ENCODE data around the gene SRMS.

SRMS gene

DNA sequence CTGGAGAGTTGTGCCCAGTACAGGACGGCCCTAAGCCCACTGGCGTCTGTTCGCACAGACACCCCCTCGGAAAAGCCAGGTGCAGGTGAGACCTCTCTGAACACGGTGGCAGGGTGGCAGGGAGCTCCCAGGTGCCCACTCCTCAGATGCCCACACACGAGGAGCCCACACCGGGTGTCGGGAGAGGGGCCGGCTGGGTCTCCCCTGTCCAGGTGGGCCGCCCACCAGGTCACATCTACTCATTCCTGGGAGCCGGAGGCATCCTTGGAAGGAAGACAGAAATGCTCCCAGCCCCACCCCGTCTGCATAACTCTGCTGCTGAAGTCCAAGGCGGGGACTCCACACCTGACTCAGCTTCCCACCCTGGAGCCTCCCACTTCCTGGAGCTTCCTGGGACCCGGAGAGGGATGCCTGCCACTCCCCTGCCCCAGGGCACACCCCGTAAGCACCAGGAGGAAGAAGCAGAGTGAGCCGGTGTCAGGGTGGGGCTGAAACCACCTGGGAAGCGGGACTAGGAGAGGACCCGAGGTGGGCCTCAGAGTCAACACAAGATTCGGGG lies 2.5 kb downstream of the SRMS start:
- TF ChIP-seq POLR2A (IDR thresholded peaks at IDR 0.05; ENCODE audit: low read length) (no peak), GATA1 (IDR thresholded peaks at IDR 0.05; ENCODE audit: low read depth, low read length) (no peak)
- DNase-seq: no peak

DNA sequence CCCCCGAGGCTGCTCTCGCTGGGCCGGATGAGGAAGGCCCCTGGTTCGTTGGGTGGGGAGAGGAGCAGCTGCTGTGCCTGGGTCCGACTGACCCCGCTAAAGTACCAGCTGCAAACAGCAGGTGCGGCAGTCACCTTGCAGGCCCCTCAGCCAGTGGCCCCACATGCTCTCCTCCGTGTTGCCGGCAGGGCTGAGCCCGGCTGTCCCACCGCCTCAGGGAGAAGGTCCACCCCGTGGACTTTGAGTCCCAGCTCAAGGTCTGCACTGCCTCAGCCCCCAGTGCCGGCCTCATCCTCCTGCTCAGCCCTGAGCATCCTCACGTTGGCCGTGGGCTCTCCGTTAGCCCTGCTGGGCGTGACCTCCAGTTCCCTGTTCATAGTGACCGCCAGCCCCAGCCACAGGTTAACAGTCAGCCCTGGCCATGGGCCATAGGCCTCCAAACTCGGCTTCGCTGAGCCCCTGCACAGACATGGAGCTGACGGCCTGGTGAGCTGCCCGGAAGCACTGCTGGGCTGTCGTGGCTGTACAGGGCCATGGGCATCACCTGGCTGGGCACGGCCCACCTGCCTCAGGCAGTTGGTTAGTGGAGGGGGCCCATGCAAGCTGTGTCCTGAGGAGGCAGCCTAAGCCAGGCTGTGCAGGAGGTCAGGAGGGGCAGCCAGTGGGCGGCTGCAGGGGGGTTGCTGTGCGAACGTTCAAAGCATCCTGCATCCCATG lies 3.1 kb downstream of the SRMS start:
- TF ChIP-seq POLR2A (IDR thresholded peaks at IDR 0.05; ENCODE audit: low read length) (no peak), GATA1 (IDR thresholded peaks at IDR 0.05; ENCODE audit: low read depth, low read length) (no peak)
- DNase-seq: no peak

DNA sequence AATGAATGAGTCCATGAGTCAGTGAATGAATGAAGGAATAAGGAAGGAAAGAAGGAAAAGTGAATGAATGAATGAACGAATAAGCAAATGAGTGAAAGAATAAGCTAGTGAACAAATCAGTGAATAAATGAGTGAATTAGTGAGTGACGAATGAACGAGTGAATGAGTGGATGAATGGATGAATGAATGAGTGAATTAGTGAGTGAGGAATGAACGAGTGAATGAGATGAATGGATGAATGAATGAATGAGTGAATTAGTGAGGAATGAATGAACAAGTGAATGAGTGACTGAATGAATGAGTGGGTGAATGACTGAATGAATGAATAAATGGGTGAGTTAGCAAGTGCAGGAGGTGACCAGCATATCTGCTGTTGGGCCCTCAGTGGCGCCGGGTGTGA lies 3.8 kb downstream of the SRMS start:
- TF ChIP-seq GATA1 (IDR thresholded peaks at IDR 0.05; ENCODE audit: low read depth, low read length): no peak
- DNase-seq: no peak

DNA sequence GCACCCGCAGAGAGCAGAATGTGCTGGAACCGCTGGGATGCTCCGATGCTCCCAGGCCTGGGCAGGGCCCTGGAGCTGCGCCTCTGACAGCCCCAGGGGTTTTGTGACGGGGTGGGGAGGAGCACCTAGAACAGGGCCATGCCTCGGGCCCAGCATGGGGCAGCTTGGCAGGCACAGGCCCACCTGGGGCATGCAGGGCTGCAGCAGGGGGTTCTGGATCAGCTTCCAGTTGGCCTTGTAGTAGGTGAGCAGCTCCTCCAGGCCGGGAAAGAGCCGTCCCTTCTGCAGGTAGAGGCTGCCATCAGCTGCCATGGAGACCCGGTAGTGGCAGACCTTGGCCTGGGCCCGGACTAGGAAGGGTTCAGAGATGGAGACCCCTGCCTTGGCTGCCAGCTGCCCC lies 4.4 kb downstream of the SRMS start:
- TF ChIP-seq GATA1 (IDR thresholded peaks at IDR 0.05; ENCODE audit: low read depth, low read length): no peak
- TF ChIP-seq POLR2A (IDR thresholded peaks at IDR 0.05; ENCODE audit: low read length): no peak
- no peak for DNase-seq

DNA sequence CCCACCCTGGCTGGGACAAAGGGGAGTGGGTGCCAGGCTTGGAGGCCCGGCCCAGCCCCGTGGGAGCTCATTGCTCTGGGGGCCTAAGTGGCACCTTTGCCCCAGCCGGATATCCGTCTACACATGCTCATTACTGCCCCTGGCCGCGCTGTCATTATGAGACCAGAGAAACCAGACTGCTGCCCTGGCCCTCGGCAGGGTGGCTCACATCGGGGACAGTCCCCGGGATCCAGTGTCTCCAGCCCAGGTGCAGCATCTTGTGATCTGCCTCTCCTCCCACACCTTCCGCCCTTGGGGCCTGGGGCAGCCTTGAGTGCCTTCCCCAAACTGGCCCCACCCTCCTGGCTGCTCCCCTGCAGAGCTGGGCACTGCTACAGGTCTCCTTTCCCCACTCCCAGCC lies 4.9 kb downstream of the SRMS start:
- no peak for DNase-seq
- TF ChIP-seq POLR2A (IDR thresholded peaks at IDR 0.05; ENCODE audit: low read length): no peak
- TF ChIP-seq GATA1 (IDR thresholded peaks at IDR 0.05; ENCODE audit: low read depth, low read length): no peak

DNA sequence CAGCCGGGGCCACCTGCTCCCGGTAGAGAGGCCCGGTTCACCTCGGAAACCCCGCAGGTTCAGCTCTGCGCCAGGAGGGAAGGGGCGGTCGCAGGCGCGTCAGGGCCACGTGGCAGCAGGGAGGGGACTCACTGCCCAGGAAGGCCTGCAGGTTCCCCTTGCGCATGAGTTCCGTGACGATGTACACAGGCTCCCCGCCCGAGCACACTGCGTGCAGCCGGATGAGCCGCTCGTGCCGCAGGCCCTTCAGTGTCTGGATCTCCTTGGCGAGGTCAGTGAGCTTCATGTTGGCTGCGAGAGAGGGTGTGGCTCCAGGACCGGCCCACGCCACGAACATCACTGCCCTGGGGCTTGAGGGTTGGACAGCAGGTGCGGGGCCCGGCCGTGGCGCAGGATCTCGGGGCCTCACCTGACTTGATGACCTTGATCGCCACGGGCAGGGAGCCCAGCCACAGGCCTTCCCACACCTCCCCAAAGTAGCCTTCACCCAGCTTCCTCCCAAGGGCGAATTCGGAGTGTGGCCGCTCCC lies 5.5 kb downstream of the SRMS start:
- no peak for DNase-seq

DNA sequence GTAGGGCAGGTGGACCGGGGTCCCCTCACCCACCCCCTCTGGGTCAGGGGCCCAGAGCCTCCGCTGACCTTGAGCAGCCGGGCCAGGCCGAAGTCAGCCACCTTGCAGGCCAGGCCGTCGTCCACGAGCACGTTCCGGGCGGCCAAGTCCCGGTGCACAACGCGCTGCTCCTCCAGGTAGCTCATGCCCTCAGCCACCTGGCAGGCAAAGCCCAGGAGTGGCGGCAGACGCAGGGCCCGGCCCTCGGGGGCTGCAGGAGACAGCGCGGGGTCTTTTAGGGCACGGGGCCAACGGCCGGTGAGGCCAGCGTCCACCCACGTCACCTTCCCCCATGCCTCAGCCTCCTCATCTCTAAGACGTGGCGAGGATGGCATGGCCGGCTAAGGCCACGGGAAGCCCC lies 6.2 kb downstream of the SRMS start:
- no peak for DNase-seq
- TF ChIP-seq GATA1 (IDR thresholded peaks at IDR 0.05; ENCODE audit: low read depth, low read length): no peak

More for the DNA sequence above, 5.5 kb downstream of the SRMS start:
- no peak for TF ChIP-seq POLR2A (IDR thresholded peaks at IDR 0.05; ENCODE audit: low read length)

DNA sequence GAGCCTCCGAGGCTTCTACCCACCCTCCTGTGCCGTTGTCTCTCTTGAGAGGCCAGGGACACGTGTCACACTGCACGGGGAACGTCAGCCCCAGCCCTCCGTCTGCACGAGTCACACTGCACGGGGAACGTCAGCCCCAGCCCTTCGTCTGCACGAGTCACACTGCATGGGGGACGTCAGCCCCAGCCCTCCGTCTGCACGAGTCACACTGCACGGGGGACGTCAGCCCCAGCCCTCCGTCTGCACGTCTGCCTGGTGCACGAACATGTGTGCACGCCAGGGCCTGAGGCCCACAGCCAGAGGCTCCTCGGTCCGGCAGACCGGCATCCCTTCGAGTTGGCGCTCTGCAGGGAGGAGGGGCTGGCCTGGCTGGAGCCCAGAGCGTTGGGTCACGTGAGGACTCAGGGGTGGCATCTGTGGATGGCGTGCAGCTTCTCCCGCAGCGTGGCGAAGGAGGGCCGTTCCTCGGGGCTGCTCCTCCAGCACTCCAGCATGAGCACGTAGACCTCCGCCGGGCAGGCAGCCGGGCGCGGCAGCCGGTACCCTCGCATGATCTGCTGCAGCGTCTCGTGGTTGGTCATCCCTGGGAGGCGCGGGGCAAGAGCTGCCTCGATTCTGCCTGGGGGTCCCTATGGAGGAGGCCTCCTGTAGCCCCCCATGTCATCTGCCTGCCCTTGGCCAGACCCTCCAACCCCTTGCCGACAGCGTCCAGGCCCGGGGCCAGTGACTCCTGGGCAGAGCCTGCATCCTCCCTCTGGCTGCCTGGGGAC lies 6.9 kb downstream of the SRMS start:
- TF ChIP-seq POLR2A (IDR thresholded peaks at IDR 0.05; ENCODE audit: low read length): no peak
- TF ChIP-seq GATA1 (IDR thresholded peaks at IDR 0.05; ENCODE audit: low read depth, low read length): no peak
- no peak for DNase-seq

DNA sequence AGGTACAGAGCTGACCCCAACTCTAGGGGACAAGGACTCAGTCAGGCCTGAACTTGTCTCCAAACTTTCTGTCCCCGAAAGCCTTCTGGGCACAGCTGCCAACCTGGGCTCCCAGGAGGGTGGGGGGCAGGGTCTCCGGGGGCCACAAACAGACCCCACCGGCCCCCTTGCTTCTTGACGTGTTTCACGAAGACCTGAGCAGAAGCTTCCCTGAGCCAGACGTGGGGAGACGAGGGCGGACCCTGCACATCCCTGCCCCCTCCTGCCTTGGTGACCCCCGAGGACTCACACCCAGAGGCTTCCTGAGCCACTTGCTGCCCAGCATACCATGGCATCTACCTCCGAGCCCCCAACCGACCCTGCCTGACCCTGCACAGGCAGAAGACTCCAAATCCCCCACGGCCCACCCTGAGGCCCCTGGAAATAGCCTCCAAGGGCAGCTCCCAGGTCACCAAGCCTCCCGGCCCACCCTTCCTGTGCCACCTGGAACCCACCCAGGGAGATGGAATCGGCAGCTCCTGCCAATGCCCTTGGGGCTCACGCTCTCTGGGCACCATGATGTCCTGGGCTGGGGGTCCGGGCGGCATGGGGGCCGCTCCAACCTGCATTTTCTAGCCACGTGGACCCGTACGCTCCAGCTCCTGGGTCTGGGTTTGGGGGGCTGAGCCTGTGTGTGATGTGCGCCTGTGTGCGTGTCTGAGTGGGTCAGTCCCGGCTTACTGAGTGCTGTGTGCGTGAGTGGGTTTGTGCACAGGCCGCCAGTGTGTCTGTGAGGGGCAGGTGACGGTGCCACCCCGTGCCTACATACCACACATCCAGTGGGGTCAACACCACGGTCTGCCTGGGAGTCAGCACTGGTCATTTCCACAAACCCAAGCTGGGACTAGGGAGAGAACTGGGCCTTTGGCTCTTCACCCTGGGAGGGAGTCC lies 7.8 kb downstream of the SRMS start:
- no peak for TF ChIP-seq POLR2A (IDR thresholded peaks at IDR 0.05; ENCODE audit: low read length)
- TF ChIP-seq GATA1 (IDR thresholded peaks at IDR 0.05; ENCODE audit: low read depth, low read length): no peak
- DNase-seq: no peak

DNA sequence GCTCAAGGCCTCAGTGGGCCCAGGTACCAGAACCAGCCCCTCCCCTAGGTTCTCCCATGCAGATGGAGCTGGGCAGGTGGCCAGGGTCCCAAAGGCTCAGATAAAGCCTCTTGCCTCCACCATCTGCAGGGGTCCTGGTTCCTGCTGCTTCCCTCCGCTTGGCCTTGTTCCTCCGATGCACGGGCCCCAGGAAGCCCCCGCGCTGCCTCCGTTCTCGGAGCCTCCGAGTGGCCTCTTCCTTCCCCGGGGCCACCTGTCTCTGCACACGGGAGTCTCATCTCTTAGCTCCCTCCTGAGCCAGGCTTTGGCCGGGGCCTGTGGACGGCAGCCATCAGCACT lies 8.5 kb downstream of the SRMS start:
- TF ChIP-seq GATA1 (IDR thresholded peaks at IDR 0.05; ENCODE audit: low read depth, low read length): no peak
- no peak for TF ChIP-seq POLR2A (IDR thresholded peaks at IDR 0.05; ENCODE audit: low read length)
- DNase-seq: no peak

DNA sequence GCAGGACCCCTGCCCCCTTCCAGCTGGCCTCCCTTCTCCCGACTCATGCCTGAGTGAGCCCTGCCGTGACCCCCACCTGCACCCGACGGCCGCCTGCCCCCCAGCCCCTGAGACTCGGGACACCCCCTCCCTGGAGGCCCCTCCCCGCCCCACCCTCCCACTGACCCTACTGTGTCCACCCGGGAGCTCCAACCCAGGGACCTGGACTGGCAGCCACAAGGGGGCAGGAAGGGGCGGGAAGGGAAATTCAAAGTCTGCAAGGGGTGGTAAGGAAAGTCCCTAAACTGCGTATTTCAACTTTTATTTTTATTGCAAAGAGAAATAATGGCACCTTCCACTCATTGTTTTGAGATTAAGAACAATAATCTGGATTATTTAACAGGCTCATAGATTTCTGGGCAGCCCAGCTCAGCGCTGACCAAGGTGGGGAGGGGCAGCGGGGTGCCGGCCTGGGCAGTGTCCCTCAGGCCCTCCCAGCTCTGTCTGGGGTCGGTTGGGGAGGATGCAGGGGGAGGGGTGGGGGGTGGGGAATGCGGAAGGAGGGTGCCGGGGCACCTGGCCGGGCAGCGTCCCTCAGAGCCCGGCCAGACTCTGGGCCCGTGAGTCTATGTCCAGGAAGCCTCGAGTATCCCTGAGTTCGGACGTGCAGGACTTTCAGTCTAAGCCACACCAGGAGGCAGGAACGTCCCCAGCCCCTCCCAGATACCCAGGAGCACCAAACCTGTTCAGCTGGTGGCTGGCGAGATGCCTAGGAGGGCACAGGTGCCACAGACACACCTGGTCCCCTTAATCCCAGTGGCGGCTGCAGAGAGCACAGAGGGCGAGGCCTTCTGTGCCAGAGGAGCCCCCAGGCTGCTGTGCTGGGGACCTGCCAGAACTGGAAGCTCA lies 9.1 kb downstream of the SRMS start:
- TF ChIP-seq GATA1 (IDR thresholded peaks at IDR 0.05; ENCODE audit: low read depth, low read length) (no peak), POLR2A (IDR thresholded peaks at IDR 0.05; ENCODE audit: low read length) (no peak)
- no peak for DNase-seq

DNA sequence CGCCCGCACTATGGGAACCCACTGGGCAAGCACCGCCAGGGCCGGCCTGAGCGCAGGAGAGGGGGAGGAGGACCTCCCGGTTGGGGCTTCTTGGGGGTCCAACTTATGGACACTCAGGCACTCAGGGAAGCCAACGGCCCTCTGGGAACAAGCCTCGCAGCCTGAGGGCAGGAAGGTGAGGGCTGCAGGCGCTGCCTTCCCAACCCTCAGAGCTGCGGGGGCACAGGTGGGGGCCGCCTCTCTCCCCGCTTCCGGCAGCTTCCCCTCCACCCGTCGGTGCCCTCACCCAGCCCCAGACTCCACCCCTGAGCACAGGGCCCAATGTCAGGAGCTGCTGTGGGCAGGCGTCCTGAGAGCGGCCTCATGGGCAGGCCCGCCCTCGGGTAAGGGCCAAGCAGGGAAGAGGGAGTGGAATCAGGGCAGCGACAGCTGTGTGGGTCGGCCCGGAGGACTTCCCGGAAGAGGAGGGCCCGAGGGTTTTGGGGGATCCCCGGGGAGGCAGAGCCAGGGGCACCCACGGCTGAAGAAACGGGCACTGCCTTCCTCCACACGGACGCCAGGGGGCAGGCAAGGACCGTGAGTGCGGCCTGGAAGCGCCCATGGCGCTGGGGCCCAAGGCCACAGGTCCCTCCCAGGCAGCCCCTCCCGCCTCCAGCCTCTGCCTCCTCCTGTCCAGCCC lies 9.9 kb downstream of the SRMS start:
- peak; percentile 81 to 88 for DNase-seq
- TF ChIP-seq POLR2A (IDR thresholded peaks at IDR 0.05; ENCODE audit: low read length) (peak; percentile 63), GATA1 (IDR thresholded peaks at IDR 0.05; ENCODE audit: low read depth, low read length) (no peak)

Measured in erythroblast (primary cell).